Stomach (tissue), 4 donors: Measurements from ENCODE around the gene FAM151A.

Experiments used
- EP300 ChIP-seq: sonication (generic); formaldehyde crosslinking; IDR thresholded peaks from one replicate; pipeline ENCODE4 v1.6.1; 2017; ENCODE audit warnings: antibody characterized with exemption
- POLR2A ChIP-seq, 4 donors: fragments of 450-650 bp; IDR thresholded peaks; one replicate each; pipeline ENCODE4 v1.6.1; 2016; ENCODE audit warnings: antibody characterized with exemption in 4 of 4, control low read depth in 2 of 4, mild to moderate bottlenecking in 1 of 4, moderate library complexity in 1 of 4
- POLR2AphosphoS5 ChIP-seq, 3 donors: sonication (generic); formaldehyde crosslinking; IDR thresholded peaks; one replicate each; pipeline ENCODE4 v1.6.1; 2016; ENCODE audit warnings: antibody characterized with exemption in 3 of 3
- TF ChIP-seq, protein P1 (sequence below), 7 experiments: fragments of 450-650 bp in 4 of 7; fragments of 200-600 bp in 3 of 7; sonication (generic) in 3 of 7; IDR thresholded peaks; one replicate each; pipeline ENCODE4 v1.5.1; 2016 to 2019; ENCODE audit warnings: antibody characterized with exemption in 7 of 7, control low read depth in 2 of 7, mild to moderate bottlenecking in 1 of 7

DNA sequence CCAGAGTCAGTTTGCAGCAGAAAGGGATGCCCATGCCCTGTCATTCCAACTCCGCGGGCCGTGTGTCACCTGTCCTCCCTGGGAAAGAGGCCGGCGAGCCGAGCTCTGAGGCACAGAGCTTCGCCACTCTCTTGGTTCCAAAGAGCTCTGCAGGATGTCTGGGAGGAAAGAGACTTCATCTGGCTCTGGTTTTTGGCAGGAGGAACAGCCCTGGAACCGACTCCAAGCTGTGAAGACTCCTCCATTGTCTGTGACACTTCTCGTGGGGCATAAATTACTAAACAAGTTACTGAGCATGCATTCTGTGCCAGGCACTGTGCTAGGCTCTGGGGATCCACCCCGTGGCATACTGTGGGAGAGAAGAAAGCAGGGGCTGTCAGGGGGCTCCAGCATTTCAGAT, 3.9 kb upstream of the FAM151A start:
- TF ChIP-seq, protein P1, sequence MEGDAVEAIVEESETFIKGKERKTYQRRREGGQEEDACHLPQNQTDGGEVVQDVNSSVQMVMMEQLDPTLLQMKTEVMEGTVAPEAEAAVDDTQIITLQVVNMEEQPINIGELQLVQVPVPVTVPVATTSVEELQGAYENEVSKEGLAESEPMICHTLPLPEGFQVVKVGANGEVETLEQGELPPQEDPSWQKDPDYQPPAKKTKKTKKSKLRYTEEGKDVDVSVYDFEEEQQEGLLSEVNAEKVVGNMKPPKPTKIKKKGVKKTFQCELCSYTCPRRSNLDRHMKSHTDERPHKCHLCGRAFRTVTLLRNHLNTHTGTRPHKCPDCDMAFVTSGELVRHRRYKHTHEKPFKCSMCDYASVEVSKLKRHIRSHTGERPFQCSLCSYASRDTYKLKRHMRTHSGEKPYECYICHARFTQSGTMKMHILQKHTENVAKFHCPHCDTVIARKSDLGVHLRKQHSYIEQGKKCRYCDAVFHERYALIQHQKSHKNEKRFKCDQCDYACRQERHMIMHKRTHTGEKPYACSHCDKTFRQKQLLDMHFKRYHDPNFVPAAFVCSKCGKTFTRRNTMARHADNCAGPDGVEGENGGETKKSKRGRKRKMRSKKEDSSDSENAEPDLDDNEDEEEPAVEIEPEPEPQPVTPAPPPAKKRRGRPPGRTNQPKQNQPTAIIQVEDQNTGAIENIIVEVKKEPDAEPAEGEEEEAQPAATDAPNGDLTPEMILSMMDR (IDR thresholded peaks at IDR 0.05): no peak
- TF ChIP-seq POLR2A (IDR thresholded peaks at IDR 0.05): no peak
- TF ChIP-seq POLR2AphosphoS5 (IDR thresholded peaks at IDR 0.05): no peak
- TF ChIP-seq EP300: no peak
